Measurements from ENCODE around the gene SLC35D3. TPM values are rescaled to one million over a fixed set of nuclear protein-coding genes. Genes with fewer than 3 reads are reported as not detected.

Gene SLC35D3
- total RNA-seq, 1 donor from 2014 or later = not detected

DNA sequence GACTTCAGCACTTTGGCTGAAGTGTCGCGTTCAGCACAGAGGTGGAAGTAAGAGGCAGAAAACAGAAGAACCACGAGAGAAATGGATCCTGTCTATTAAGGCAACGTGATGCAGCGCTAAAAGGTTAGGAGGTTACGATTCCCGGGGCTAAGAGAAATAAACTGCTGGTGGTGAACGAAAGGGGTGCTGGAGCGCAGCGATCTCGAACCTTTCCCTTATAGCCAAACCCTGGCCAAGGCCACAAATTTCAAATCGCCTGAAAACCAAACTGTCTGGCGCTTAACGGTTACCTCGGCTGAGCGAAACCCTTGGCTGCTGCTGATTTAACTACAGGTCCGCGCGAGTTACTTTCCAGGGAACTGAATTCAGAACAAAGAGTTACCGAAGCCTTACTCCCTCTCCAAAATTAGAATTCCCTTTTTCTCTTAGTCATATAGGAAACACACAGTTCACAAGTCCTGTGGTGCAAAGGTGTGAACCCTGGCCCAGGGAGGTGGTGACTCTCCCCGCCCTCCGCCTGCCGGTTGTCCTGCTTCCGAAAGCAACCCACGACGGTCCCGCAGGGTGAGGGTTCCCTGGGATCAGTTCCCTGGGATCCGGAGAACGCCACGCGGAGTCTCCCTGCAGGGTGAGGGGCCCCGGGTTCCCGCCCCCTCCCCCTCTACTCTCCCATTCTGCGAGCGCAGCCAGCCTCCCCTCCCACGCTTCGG, 1.3 kb upstream of the SLC35D3 start:
- H3K27me3 ChIP-seq = peaks cover 5% of the 10 kb centered on the region
- intact Hi-C loops (cut with DNase I) = no loop called here
- peak overlapping the region; percentile 70 to 73 for H3K4me3 ChIP-seq
- H3K9me3 ChIP-seq = no peaks in the 10 kb centered on the region
- peaks cover 11 to 30% of the 10 kb centered on the region in 2 donors for H3K4me1 ChIP-seq
- no peak for TF ChIP-seq CTCF (IDR thresholded peaks at IDR 0.05)
- no peak for DNase-seq (ENCODE audit: low spot score in 2 of 2)
- no peak overlapping the region for H3K27ac ChIP-seq
- H3K36me3 ChIP-seq = peaks cover 0 to 2% of the 10 kb centered on the region in 2 donors

GRCh38 chr6:136921381-136921935, 643 bp upstream of the SLC35D3 start:
- Histone ChIP-seq H3K4me1 (peaks cover 11 to 30% of the 10 kb centered on the region in 2 donors), H3K4me3 (peak overlapping the region; percentile 70 to 73), H3K27me3 (peaks cover 5% of the 10 kb centered on the region), H3K9me3 (no peaks in the 10 kb centered on the region), H3K36me3 (no peaks in the 10 kb centered on the region), H3K27ac (no peak overlapping the region)
- TF ChIP-seq CTCF (IDR thresholded peaks at IDR 0.05) = no peak
- DNase-seq (ENCODE audit: low spot score in 2 of 2) = no peak
- intact Hi-C loops (cut with DNase I) = no loop called here

GRCh38 chr6:136922685-136923006, 545 bp downstream of the SLC35D3 start:
- intact Hi-C loops (cut with DNase I) = no loop called here
- Histone ChIP-seq H3K27me3 (peaks cover 5% of the 10 kb centered on the region), H3K4me1 (peaks cover 11 to 30% of the 10 kb centered on the region in 2 donors), H3K27ac (no peak overlapping the region), H3K36me3 (no peaks in the 10 kb centered on the region), H3K9me3 (no peaks in the 10 kb centered on the region), H3K4me3 (peak overlapping the region; percentile 70 to 73)
- DNase-seq (ENCODE audit: low spot score in 2 of 2) = no peak
- no peak for TF ChIP-seq CTCF (IDR thresholded peaks at IDR 0.05)

GRCh38 chr6:136923116-136923953, 1.2 kb downstream of the SLC35D3 start:
- Histone ChIP-seq H3K9me3 (no peaks in the 10 kb centered on the region), H3K36me3 (no peaks in the 10 kb centered on the region), H3K4me3 (peak overlapping the region; percentile 70 to 73), H3K4me1 (peaks cover 11 to 30% of the 10 kb centered on the region in 2 donors), H3K27ac (no peak overlapping the region), H3K27me3 (peaks cover 5% of the 10 kb centered on the region)
- TF ChIP-seq CTCF (IDR thresholded peaks at IDR 0.05) = no peak
- intact Hi-C loops (cut with DNase I) = no loop called here
- DNase-seq (ENCODE audit: low spot score in 2 of 2) = no peak

DNA sequence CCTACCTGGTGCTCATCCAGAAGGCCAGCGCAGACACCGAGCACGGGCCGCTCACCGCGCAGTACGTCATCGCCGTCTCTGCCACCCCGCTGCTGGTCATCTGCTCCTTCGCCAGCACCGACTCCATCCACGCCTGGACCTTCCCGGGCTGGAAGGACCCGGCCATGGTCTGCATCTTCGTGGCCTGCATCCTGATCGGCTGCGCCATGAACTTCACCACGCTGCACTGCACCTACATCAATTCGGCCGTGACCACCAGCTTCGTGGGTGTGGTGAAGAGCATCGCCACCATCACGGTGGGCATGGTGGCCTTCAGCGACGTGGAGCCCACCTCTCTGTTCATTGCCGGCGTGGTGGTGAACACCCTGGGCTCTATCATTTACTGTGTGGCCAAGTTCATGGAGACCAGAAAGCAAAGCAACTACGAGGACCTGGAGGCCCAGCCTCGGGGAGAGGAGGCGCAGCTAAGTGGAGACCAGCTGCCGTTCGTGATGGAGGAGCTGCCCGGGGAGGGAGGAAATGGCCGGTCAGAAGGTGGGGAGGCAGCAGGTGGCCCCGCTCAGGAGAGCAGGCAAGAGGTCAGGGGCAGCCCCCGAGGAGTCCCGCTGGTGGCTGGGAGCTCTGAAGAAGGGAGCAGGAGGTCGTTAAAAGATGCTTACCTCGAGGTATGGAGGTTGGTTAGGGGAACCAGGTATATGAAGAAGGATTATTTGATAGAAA, 2.0 kb downstream of the SLC35D3 start:
- no peak for TF ChIP-seq CTCF (IDR thresholded peaks at IDR 0.05)
- intact Hi-C loops (cut with DNase I) = no loop called here
- no peak for DNase-seq (ENCODE audit: low spot score in 2 of 2)
- no peak overlapping the region for H3K27ac ChIP-seq
- H3K9me3 ChIP-seq = no peaks in the 10 kb centered on the region
- peaks cover 11 to 30% of the 10 kb centered on the region in 2 donors for H3K4me1 ChIP-seq
- H3K27me3 ChIP-seq = peaks cover 5% of the 10 kb centered on the region
- no peak overlapping the region for H3K4me3 ChIP-seq
- H3K36me3 ChIP-seq = no peaks in the 10 kb centered on the region

Measured in ascending aorta (tissue), 2 donors.